Measurements from ENCODE around the gene NAA10.

DNA sequence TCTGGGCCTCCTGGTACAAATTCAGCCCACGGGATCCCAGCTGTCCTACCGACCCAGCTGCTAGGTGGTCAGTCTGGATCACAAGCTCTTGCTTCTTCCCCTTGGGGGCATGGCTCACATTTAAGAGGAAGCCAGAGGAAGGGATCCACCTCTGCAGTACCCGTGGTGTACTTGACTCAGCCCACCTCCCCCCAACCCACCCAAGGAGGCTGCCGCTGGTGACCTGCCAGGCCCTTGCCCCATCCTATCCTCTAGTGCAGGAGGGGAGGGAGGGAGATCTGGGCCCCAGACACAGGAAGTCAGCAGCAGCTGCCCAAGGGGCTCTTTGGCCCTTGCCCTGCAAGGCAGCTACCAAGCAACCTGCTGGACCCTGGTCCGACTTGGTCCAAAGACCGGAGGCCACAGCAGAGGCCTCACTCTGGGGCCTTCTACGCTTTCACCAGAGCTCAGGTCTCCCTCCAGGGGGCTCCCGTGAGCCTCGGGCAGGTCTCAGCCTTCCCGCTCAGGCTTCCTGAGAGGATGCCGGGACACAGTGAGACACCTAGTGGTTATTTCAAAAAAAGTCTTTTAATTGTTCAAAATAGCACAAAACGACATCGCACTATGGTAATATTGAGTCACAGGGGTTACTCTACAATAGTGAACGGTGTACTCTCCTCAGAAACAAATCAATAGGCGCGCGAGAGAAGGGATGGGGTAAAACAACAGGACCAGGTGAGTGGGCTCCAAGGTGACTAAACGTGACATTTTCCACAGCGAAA lies 12.4 kb upstream of the NAA10 start:
- TF ChIP-seq CHD2 (IDR thresholded peaks at IDR 0.05; ENCODE audit: low read length, partially characterized antibody), result no peak
- TF ChIP-seq, protein P1, sequence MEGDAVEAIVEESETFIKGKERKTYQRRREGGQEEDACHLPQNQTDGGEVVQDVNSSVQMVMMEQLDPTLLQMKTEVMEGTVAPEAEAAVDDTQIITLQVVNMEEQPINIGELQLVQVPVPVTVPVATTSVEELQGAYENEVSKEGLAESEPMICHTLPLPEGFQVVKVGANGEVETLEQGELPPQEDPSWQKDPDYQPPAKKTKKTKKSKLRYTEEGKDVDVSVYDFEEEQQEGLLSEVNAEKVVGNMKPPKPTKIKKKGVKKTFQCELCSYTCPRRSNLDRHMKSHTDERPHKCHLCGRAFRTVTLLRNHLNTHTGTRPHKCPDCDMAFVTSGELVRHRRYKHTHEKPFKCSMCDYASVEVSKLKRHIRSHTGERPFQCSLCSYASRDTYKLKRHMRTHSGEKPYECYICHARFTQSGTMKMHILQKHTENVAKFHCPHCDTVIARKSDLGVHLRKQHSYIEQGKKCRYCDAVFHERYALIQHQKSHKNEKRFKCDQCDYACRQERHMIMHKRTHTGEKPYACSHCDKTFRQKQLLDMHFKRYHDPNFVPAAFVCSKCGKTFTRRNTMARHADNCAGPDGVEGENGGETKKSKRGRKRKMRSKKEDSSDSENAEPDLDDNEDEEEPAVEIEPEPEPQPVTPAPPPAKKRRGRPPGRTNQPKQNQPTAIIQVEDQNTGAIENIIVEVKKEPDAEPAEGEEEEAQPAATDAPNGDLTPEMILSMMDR (IDR thresholded peaks at IDR 0.05), result peak; percentile 92
- no peak for TF ChIP-seq POLR2A (IDR thresholded peaks at IDR 0.05; ENCODE audit: low read length)
- TF ChIP-seq, protein P2, sequence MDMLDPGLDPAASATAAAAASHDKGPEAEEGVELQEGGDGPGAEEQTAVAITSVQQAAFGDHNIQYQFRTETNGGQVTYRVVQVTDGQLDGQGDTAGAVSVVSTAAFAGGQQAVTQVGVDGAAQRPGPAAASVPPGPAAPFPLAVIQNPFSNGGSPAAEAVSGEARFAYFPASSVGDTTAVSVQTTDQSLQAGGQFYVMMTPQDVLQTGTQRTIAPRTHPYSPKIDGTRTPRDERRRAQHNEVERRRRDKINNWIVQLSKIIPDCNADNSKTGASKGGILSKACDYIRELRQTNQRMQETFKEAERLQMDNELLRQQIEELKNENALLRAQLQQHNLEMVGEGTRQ (IDR thresholded peaks at IDR 0.05), result no peak
- TF ChIP-seq, protein P3, sequence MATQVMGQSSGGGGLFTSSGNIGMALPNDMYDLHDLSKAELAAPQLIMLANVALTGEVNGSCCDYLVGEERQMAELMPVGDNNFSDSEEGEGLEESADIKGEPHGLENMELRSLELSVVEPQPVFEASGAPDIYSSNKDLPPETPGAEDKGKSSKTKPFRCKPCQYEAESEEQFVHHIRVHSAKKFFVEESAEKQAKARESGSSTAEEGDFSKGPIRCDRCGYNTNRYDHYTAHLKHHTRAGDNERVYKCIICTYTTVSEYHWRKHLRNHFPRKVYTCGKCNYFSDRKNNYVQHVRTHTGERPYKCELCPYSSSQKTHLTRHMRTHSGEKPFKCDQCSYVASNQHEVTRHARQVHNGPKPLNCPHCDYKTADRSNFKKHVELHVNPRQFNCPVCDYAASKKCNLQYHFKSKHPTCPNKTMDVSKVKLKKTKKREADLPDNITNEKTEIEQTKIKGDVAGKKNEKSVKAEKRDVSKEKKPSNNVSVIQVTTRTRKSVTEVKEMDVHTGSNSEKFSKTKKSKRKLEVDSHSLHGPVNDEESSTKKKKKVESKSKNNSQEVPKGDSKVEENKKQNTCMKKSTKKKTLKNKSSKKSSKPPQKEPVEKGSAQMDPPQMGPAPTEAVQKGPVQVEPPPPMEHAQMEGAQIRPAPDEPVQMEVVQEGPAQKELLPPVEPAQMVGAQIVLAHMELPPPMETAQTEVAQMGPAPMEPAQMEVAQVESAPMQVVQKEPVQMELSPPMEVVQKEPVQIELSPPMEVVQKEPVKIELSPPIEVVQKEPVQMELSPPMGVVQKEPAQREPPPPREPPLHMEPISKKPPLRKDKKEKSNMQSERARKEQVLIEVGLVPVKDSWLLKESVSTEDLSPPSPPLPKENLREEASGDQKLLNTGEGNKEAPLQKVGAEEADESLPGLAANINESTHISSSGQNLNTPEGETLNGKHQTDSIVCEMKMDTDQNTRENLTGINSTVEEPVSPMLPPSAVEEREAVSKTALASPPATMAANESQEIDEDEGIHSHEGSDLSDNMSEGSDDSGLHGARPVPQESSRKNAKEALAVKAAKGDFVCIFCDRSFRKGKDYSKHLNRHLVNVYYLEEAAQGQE (IDR thresholded peaks at IDR 0.05), result no peak
- TF ChIP-seq KDM5A (IDR thresholded peaks at IDR 0.05), result no peak
- TF ChIP-seq HOXA7 (CRISPR knock-in tag; IDR thresholded peaks at IDR 0.05), result no peak
- TF ChIP-seq ESRRA (IDR thresholded peaks at IDR 0.05; ENCODE audit: borderline replicate concordance, low read length), result no peak
- TF ChIP-seq, protein P4, sequence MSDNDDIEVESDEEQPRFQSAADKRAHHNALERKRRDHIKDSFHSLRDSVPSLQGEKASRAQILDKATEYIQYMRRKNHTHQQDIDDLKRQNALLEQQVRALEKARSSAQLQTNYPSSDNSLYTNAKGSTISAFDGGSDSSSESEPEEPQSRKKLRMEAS (IDR thresholded peaks at IDR 0.05), result peak; percentile 53
- TF ChIP-seq NR3C1 (IDR thresholded peaks at IDR 0.05), result no peak
- no peak for TF ChIP-seq KDM1A (IDR thresholded peaks at IDR 0.05; ENCODE audit: low read depth)

Data from A549 (cell line).